Hepatocyte (in vitro differentiated cells): ENCODE data around the gene OR10V1. TPM values are rescaled to one million over a fixed set of nuclear protein-coding genes. Genes with fewer than 3 reads are reported as not detected.

Experiments used
- DNase-seq: peaks from one replicate; pipeline ENCODE4 v3.0.0-alpha.2; 2016; ENCODE audit warnings: low spot score
- H2AFZ ChIP-seq: fragments of 200-600 bp; sonication (generic); 2 replicates; pipeline ENCODE4 v1.6.0; 2016; ENCODE audit warnings: antibody characterized with exemption, mild to moderate bottlenecking
- H3K27ac ChIP-seq: fragments of 200-600 bp; sonication (generic); 2 replicates; pipeline ENCODE4 v1.5.1; 2016; ENCODE audit warnings: mild to moderate bottlenecking
- H3K27me3 ChIP-seq: fragments of 200-600 bp; sonication (generic); 2 replicates; pipeline ENCODE4 v1.6.1; 2016
- H3K36me3 ChIP-seq: fragments of 200-600 bp; sonication (generic); replicated peaks from 2 replicates; pipeline ENCODE4 v1.5.1; 2016; ENCODE audit warnings: low read depth; ENCODE audit not compliant: insufficient read depth
- H3K4me1 ChIP-seq: fragments of 200-600 bp; sonication (generic); 2 replicates; pipeline ENCODE4 v1.5.1; 2016; ENCODE audit warnings: mild to moderate bottlenecking, moderate library complexity; ENCODE audit not compliant: insufficient read depth
- H3K4me2 ChIP-seq: fragments of 200-600 bp; sonication (generic); 2 replicates; pipeline ENCODE4 v1.6.0; 2016
- H3K4me3 ChIP-seq: fragments of 200-600 bp; sonication (generic); 2 replicates; pipeline ENCODE4 v1.5.1; 2016; ENCODE audit warnings: mild to moderate bottlenecking
- H3K79me2 ChIP-seq: fragments of 200-600 bp; sonication (generic); 2 replicates; pipeline ENCODE4 v1.6.0; 2017; ENCODE audit warnings: mild to moderate bottlenecking
- H3K9me2 ChIP-seq: fragments of 200-600 bp; sonication (generic); replicated peaks from 2 replicates; pipeline ENCODE4 v1.6.0; 2017; ENCODE audit warnings: mild to moderate bottlenecking; ENCODE audit not compliant: insufficient read depth
- H3K9me3 ChIP-seq: fragments of 200-600 bp; sonication (generic); 2 replicates; pipeline ENCODE4 v1.5.1; 2016; ENCODE audit warnings: low read depth, mild to moderate bottlenecking
- H4K20me1 ChIP-seq: fragments of 200-600 bp; sonication (generic); 2 replicates; pipeline ENCODE4 v1.6.0; 2016; ENCODE audit warnings: mild to moderate bottlenecking; ENCODE audit not compliant: insufficient read depth, poor library complexity, severe bottlenecking
- EZH2 ChIP-seq: fragments of 200-600 bp; sonication (generic); IDR thresholded peaks from 2 replicates; pipeline ENCODE4 v1.6.1; 2016; ENCODE audit warnings: antibody characterized with exemption, mild to moderate bottlenecking, borderline replicate concordance
- EZH2phosphoT487 ChIP-seq: fragments of 200-600 bp; sonication (generic); IDR thresholded peaks from one replicate; pipeline ENCODE4 v1.6.1; 2018; ENCODE audit warnings: antibody characterized with exemption, mild to moderate bottlenecking, low read depth, moderate library complexity; ENCODE audit not compliant: unreplicated experiment, severe bottlenecking
- WGBS: methylation state at CpG from one replicate; pipeline ENCODE4 v1.1.6; 2016; ENCODE audit warnings: low lambda C conversion rate; ENCODE audit errors: missing lambda C conversion rate; 5-methylcytosine and 5-hydroxymethylcytosine counted together
- polyA plus RNA-seq: library from polyadenylated mRNA; unstranded; fragments of >200 nt; fragmentation: Nextera tagmentation; extraction: Ambion mirVana; gene quantifications from 2 replicates; pipeline ENCODE4 v1.2.1, GENCODE V29; 2016
- total RNA-seq: library from RNA; depleted of rRNA; stranded (reverse); fragments of >200 nt; gene quantifications from 2 replicates; pipeline ENCODE4 v1.2.3, GENCODE V29; 2014
- TF ChIP-seq, protein P1 (sequence below): fragments of 200-600 bp; sonication (generic); IDR thresholded peaks from 2 replicates; pipeline ENCODE4 v1.5.1; 2016; ENCODE audit warnings: antibody characterized with exemption, mild to moderate bottlenecking; ENCODE audit not compliant: poor library complexity

The OR10V1 gene
- total and polyA plus RNA-seq, 2 experiments from 2014 or later: not detected

DNA sequence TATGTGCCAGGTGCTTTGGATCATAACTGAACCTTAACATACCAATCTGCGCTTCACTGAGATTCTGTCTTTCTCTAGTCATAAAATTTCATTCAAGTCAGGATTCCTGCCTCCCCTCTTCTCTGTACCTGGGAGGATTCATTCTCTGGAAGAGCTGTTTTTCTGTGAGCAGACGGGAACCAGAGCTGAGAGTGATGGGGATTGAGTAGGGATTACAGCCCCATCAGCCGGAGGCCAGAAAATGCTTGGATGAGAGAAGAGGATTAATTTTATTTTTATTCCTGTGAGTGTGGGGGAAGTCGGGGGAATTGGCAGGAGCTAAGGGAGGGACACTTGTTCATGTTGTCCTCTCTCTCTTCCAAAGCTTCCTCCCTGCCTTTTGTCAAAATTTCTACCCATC lies 46.3 kb upstream of the OR10V1 start:
- 51% methylated on average over 4 of the region's 4 CpGs for WGBS
- Histone ChIP-seq H3K4me2 (no peak overlapping the region), H3K9me2 (no peaks in the 10 kb centered on the region), H4K20me1 (peaks cover 66% of the 10 kb centered on the region), H3K36me3 (no peaks in the 10 kb centered on the region), H3K4me1 (peaks cover 37% of the 10 kb centered on the region), H3K79me2 (peaks cover 91% of the 10 kb centered on the region), H3K4me3 (no peak overlapping the region), H3K27me3 (no peaks in the 10 kb centered on the region), H3K9me3 (no peaks in the 10 kb centered on the region), H3K27ac (no peak overlapping the region), H2AFZ (no peak overlapping the region)
- TF ChIP-seq EZH2: no peak
- TF ChIP-seq EZH2phosphoT487: no peak
- TF ChIP-seq, protein P1, sequence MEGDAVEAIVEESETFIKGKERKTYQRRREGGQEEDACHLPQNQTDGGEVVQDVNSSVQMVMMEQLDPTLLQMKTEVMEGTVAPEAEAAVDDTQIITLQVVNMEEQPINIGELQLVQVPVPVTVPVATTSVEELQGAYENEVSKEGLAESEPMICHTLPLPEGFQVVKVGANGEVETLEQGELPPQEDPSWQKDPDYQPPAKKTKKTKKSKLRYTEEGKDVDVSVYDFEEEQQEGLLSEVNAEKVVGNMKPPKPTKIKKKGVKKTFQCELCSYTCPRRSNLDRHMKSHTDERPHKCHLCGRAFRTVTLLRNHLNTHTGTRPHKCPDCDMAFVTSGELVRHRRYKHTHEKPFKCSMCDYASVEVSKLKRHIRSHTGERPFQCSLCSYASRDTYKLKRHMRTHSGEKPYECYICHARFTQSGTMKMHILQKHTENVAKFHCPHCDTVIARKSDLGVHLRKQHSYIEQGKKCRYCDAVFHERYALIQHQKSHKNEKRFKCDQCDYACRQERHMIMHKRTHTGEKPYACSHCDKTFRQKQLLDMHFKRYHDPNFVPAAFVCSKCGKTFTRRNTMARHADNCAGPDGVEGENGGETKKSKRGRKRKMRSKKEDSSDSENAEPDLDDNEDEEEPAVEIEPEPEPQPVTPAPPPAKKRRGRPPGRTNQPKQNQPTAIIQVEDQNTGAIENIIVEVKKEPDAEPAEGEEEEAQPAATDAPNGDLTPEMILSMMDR: no peak
- no peak for DNase-seq

DNA sequence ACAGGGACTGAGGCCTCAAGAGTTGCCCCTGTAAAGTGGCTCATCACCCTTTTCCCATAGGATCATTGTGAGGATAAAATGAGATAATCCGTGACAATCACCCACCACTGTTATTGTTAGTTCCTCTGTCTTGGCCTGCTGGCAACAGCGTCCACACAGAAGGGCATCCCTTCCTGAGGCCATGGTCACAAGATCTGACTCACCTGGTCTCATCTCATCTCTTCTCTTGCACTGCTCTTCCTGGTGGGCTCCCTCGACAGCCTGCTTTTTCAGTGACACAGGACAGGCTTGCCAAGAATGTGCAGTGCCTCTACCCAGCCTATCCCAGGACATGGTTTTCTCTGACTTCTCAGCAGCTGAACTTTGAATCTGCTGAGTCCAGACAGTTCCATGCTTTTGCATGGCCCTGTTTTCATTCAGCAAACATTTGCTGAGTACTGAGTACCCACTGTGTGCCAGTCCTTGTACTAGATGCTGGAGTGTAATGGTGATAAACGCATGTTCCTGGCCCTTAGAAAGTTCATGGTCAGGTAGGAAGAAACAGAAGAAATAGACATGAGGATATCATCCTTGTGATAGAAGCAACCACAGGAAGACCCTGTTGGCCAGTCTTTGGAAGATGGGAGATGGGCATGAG lies 44.9 kb upstream of the OR10V1 start:
- 84% methylated on average over 4 of the region's 4 CpGs for WGBS
- peaks cover 77% of the 10 kb centered on the region for H3K79me2 ChIP-seq
- no peak overlapping the region for H3K4me3 ChIP-seq

DNA sequence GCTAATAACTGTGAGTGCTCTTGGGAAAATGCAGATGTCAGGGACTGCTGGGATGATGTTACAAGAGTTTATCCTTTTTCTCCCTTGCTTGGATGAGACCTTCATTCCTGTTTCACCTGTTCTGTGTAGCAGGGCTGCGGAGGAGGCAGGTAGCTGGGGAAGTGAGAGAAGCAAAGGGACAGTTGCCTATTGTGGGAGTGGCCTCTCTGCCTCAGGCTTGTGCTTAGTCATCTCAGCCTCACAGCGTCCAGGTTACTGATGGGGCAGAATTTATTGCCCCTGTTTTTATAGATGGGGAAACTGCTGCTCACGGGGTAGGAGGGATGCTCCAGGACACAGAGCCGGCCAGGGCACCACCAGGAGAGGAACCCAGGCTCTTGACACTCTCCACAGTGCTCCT lies 43.2 kb upstream of the OR10V1 start:
- Histone ChIP-seq H3K9me3 (no peaks in the 10 kb centered on the region), H3K9me2 (no peaks in the 10 kb centered on the region), H3K4me3 (peak overlapping the region; percentile 99), H3K4me1 (peaks cover 22% of the 10 kb centered on the region), H3K27me3 (no peaks in the 10 kb centered on the region), H3K36me3 (no peaks in the 10 kb centered on the region), H3K27ac (peak overlapping the region; percentile 99), H2AFZ (no peak overlapping the region), H4K20me1 (peaks cover 45% of the 10 kb centered on the region), H3K79me2 (peaks cover 60% of the 10 kb centered on the region), H3K4me2 (peak overlapping the region; percentile 96)
- WGBS: 26% methylated on average over 4 of the region's 4 CpGs
- TF ChIP-seq EZH2phosphoT487: no peak
- TF ChIP-seq, protein P1: no peak
- TF ChIP-seq EZH2: no peak
- peak; percentile 84 for DNase-seq

More for the DNA sequence above, 44.9 kb upstream of the OR10V1 start:
- DNase-seq: no peak
- Histone ChIP-seq H4K20me1 (peaks cover 57% of the 10 kb centered on the region), H3K27me3 (no peaks in the 10 kb centered on the region), H3K36me3 (no peaks in the 10 kb centered on the region), H3K27ac (peak overlapping the region; percentile 76), H3K9me2 (no peaks in the 10 kb centered on the region), H3K4me2 (peak overlapping the region; percentile 96), H2AFZ (no peak overlapping the region), H3K4me1 (peaks cover 27% of the 10 kb centered on the region), H3K9me3 (no peaks in the 10 kb centered on the region)
- no peak for TF ChIP-seq EZH2
- no peak for TF ChIP-seq EZH2phosphoT487
- TF ChIP-seq, protein P1: no peak
